Activated CD8-positive, alpha-beta memory T cell treated with anti-CD3 and anti-CD28 coated beads, Interleukin-2, amount 50 U/mL, for 1 hour (primary cell): ENCODE results near the gene CACNG4.

Experiments used
- DNase-seq: peaks from one replicate; pipeline ENCODE4 v3.0.0-alpha.2; 2020; ENCODE audit errors: extremely low read depth

CACNG4 gene

DNA sequence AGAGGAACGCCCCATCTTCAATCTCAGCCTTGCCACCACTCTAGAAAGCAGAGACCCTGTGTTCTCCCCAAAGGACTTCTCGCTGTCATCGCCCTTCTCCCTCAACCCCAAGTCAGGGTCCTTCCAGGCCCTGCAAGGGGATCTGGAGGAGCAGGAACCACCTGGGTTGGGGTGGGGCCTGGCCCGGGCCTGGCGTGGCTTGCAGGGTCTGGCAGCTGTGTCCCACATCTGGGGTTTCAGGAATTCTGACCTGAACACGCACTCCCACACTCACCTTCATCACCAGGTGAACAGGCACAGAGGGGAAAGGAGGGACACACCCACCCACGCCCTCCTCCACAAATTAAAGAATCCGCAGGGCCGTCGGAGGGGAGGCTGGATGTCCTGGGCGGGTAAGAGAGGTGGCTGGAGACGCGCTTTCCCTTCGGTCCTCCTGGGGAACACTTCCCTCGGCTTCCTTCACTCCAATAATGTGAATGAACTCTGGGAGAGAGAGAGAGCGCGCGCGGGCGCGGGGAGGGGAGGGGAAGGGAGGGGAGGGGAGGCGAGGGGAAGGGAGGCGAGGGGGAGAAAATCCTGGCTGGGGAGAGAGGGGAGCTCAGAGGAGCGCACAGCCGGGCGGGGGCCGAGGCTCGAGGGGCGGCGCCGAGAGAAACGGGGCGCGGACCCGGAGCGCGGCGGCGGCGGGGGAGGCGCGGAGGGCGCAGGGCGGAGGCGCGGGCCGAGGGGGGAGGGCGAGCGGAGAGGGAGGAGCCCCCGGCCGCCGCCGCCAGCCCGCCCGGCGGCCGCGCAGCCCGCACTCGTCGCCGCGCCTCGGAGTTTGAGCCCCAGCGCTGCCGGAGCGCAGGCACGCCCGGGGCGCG is at the start of gene CACNG4:
CACNG4 (plus strand) TSS at position 799 of the 863 bp plus-strand sequence. CDS start 205 bp downstream, outside the sequence.
- DNase-seq, result no peak

DNA sequence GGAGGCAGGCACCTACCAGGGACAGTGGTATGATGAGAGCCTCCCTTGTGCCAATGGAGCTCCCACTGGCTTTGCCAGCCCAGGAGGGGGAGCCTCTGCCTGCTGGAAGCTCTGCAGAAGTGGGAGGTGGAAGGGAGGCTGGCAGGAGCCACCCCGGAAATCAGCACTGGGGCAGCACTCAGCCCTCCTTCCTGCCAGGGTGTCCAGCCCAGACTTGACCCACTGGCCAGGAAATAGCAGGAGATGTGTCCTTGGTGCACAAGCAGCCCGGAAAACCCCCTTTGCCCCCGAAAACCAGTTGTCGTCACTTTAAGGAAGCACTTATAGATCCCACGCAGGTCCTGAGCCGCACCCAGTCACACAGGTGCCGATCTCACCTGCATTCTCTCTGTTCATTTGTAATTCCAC is 49.3 kb upstream of the CACNG4 start:
- no peak for DNase-seq

DNA sequence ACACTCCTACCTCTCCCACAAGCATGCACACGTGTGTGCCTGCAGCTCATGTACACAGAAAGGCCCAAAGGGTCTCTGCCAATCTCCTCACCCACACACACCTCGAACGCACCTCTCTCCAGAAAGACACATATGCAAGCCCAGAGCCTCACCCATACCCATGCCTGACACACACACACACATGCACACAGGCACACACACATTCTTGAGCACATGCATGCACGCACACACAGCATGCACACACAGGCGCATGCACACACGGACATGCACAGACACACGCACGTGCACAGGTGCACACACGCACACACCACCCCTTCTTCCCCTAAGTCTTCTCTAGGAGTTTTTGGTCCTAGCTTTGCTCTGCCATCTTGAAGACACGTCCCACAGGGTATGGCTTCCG is 48.7 kb upstream of the CACNG4 start:
- no peak for DNase-seq

DNA sequence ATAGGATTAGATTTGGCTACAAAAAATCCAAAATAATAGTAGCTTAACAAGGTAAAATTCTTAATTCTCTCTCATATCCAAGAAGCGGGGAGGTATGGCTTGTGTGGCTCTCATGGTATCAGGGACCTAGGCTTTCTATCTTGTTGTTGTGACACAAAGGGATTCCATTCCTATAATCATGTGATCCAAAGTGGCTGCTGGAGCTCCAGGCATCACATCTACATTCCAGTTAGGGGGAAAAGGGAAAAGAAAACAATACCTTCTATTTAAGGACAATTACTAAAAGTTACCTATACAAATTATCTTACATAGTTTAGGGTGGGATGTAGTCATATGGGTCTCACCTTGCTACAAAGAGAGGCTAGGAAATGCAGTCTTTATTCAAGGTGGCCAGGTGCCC is 47.6 kb upstream of the CACNG4 start:
- DNase-seq, result no peak

DNA sequence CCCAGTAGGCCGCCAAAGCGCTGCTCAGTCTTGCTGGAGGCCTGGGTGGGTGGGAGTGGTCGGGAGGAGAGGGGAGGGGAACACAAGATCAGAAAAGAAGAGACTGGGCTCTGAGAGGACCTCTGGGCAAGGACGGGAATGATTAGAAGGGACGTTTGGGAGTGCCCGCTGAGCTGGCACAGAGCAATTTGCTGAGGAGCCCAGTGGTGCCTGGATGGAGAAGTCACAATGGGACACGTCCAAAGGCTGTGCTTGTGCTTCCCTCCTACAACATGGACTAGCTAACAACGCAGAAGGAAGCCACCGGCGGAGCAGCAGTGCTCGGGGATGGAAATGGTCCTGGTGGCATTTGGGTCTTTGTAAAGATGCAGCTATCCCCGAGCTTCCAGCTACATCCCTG is 45.6 kb upstream of the CACNG4 start:
- DNase-seq, result no peak

GRCh38 chr17:66920435-66920834 is 44.1 kb upstream of the CACNG4 start:
- DNase-seq, result no peak

- no peak for DNase-seq
Observed at GRCh38 chr17:66920950-66921349, 43.6 kb upstream of the CACNG4 start.

DNA sequence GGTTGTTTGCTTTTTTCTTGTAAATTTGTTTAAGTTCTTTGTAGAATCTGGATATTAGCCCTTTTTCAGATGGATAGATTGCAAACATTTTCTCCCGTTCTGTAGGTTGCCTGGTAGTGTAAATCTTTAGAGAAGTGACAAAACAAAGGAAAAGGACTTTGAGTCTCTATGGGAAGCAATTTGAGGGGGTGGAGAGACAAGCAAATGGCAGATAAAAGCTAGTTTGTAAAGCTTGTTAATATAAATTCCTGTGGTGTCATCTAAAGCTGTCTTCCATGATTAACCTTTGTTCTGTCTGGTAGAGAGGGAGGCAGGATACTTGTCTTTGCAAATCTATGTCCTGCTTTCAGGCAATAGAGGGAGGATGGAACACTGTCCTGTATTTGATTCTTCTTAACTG is 40.6 kb upstream of the CACNG4 start:
- no peak for DNase-seq

DNA sequence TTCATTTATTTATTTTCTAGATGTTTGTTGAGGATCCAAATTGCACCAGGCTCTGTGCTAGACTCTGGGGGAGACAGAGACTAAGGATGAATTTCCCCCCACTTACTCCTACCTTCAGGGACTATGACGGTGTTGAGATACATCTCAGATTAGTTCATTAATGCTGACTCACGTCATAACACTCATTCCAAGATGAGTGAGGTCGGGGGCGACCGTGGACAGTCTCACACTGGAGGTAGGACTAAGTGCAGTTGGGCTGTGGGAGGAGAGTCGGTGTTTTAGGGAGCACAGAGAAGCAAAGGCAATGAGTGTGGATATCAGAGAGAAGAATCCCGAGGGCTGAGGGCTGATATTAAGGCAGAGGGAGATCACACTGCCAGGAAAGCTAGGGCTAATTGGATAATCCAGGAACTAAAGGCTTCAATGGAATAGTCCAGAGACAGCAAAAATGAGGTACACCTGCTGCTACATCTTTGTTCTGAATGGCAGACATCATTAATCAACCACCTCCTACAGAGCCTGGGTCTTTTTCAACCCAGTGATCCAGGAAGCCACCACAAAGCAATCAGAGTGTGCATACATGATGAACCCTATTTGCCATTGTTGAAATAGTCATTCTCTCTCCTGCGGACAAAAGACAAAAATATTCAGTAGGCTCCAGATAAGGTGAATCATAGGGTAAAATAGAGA is 38.6 kb upstream of the CACNG4 start:
- no peak for DNase-seq

GRCh38 chr17:66928949-66929348 is 35.6 kb upstream of the CACNG4 start:
- no peak for DNase-seq

GRCh38 chr17:66929591-66929990 is 34.9 kb upstream of the CACNG4 start:
- no peak for DNase-seq

- DNase-seq, result no peak
Observed at GRCh38 chr17:66930933-66931332, 33.6 kb upstream of the CACNG4 start.

DNA sequence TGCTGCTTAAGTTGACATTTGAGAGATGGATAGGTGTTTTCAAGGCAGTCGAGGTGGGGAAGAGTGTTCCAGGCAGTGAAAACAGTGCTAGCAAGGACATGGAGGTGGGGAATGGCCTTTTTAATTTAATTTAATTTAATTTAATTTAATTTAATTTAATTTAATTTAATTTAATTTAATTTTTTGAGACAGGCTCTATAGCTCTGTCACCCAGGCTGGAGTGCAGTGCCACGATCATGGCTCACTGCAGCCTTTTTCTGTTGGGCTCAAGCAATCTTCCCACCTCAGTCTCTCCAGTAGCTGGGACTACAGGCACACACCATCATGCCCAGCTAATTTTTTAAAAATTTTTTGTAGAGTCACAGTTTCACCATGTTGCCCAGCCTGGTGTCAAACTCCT is 32.2 kb upstream of the CACNG4 start:
- no peak for DNase-seq

DNA sequence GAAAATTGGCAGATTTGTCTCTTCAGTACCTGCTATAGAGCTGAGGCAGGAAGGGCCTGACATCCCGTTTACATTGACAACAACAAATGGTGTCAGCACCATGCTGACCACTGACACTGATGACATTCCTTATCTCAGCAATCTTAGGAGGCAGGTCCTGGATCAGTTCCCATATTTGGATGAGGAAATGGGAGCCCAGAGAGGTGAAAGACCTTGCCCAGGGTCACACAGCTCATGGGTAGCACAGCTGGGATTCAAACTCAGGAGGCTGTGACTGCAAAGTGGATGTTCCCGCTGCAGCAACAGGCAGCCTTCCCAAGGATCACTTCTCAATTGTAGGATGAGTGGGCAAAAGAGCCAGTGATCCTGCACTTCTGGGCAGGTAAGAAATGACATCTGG is 30.5 kb upstream of the CACNG4 start:
- no peak for DNase-seq

DNA sequence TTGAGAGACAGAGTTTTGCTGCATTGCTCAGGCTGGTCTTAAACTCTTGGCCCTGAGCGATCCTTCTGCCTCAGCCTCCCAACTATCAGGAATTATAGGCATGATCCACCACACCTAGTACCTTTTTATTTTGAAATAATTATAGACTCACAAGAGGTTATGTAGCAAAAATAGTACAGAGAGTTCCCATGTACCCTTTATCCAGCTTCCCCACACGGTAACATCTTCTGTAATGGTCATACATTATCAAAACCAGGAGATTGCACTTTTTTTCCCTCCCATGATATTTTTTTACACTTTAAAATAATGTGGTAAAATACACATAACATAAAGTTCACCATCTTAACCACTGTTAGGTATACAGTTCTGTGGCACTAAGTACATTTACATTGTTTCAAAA is 28.8 kb upstream of the CACNG4 start:
- DNase-seq, result no peak

DNA sequence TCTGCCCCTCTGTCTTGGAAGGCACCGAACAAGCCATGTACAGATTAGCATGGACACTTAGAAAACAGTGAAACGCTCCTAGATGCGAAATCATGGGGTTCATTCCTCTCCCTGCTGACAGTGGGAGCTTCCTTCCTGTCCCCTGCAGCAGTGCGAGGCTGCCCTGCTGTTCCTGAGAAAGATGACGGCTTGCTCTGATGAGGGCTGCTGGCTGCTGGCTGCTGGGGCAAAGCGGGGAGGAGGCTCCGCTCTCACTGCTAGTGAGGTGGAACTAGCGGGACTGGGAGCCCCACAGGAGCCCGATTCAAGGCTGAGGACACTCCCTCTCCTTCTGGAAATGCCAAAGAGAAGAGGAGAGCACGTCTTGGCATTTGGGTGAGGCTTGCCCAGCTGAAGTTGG is 25.9 kb upstream of the CACNG4 start:
- DNase-seq, result no peak

GRCh38 chr17:66939461-66940114 is 24.9 kb upstream of the CACNG4 start:
- no peak for DNase-seq

GRCh38 chr17:66941249-66941648 is 23.3 kb upstream of the CACNG4 start:
- DNase-seq, result no peak

GRCh38 chr17:66941773-66942450 is 22.6 kb upstream of the CACNG4 start:
- DNase-seq, result no peak

GRCh38 chr17:66942451-66943264 is 21.8 kb upstream of the CACNG4 start:
- DNase-seq, result no peak

DNA sequence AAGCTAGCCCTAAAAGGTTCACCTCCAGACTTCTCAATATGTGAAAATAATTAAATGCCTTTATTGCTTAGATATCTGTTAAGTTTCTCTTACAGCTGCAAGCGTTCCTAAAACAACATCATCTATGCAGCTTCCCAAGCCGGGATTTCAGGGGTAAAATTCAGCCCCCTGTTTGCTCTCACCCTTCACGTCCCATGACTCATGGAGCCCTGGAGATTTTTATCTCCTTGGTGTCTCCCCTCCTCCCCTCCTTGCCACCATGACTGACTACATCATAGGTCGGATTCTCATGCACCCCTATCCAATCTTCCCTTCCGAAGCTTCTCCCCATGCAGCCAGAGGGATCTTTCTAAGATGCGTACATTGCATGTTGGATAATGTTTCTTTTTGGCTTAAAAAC is 21.0 kb upstream of the CACNG4 start:
- no peak for DNase-seq
